ENCODE data around the gene NDUFS7. TPM values are rescaled to one million over a fixed set of nuclear protein-coding genes. Genes with fewer than 3 reads are reported as not detected.
A peak's percentile ranks its signal among the peaks of the same experiment; 100 is the strongest.

Gene NDUFS7
- total and polyA plus RNA-seq, 12 donors = 4.7 to 286 (median 148) TPM

GRCh38 chr19:1421958-1422305 lies 38.2 kb downstream of the NDUFS7 start:
- peaks cover 4 to 45% of the 10 kb centered on the region in 2 donors for H3K4me1 ChIP-seq (replicated peaks in 1 of 2)
- H3K36me3 ChIP-seq (replicated peaks in 1 of 2) = peaks cover 0 to 66% of the 10 kb centered on the region in 2 donors
- H3K27ac ChIP-seq = peak overlapping the region; percentile 50 to 86 (median 65)
- no peaks in the 10 kb centered on the region for H3K27me3 ChIP-seq
- DNase-seq = no peak
- no peak overlapping the region for H3K4me3 ChIP-seq
- 60 to 95% (median 70%) methylated on average over 1 to 22 of the region's 22 CpGs for WGBS, 4 donors
- TF ChIP-seq POLR2A (IDR thresholded peaks at IDR 0.05) = no peak
- TF ChIP-seq, protein P1, sequence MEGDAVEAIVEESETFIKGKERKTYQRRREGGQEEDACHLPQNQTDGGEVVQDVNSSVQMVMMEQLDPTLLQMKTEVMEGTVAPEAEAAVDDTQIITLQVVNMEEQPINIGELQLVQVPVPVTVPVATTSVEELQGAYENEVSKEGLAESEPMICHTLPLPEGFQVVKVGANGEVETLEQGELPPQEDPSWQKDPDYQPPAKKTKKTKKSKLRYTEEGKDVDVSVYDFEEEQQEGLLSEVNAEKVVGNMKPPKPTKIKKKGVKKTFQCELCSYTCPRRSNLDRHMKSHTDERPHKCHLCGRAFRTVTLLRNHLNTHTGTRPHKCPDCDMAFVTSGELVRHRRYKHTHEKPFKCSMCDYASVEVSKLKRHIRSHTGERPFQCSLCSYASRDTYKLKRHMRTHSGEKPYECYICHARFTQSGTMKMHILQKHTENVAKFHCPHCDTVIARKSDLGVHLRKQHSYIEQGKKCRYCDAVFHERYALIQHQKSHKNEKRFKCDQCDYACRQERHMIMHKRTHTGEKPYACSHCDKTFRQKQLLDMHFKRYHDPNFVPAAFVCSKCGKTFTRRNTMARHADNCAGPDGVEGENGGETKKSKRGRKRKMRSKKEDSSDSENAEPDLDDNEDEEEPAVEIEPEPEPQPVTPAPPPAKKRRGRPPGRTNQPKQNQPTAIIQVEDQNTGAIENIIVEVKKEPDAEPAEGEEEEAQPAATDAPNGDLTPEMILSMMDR (IDR thresholded peaks at IDR 0.05) = no peak
- intact Hi-C loops (cut with DNase I) = no loop called here
- no peaks in the 10 kb centered on the region for H3K9me3 ChIP-seq (replicated peaks in 1 of 3)

DNA sequence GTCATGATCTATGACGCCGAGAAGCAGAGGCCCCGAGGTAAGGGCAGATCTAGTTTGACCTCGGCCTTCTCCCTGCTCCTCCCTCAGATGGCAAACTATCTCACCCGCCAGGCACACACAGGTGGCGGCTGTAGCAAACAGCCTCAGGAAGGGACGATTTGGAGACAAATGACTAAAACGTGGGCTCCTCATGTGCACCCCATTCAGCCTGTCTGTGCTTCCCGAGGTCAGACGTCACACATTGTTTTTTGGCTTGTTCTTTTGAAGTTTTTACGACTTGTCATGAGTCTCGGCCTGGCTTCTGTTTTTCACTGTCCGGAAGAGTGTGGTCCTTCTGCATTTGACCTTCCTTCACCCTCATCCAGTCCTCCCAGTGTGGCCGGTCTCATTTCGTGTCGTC lies 38.7 kb downstream of the NDUFS7 start:
- WGBS, 4 donors = 33 to 38% (median 37%) methylated on average over 15 to 16 of the region's 16 CpGs
- H3K9me3 ChIP-seq (replicated peaks in 1 of 3) = no peaks in the 10 kb centered on the region

DNA sequence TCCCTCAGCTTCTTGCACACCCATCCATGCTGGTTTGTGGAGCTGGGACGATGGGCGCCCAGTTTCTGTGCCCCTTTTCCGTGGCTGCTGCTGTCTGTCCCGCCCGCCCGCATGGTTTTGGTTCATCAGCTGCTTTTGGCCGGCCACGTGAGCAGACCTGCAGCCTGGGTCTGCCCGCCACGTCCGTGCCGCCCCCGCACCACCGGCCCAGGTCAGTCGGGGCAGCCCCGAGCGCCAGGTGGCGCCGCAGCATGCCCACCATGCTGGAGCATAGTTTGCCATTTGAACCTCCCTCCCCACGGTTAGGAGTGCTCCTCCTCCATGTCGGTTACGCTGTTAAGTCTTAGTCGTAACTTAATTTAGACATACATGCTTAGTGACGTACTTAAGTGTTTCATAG lies 39.2 kb downstream of the NDUFS7 start:
- Histone ChIP-seq H3K4me3 (no peak overlapping the region), H3K4me1 (replicated peaks in 1 of 2) (peaks cover 0 to 35% of the 10 kb centered on the region in 2 donors), H3K27ac (peak overlapping the region; percentile 50 to 86 (median 65)), H3K9me3 (replicated peaks in 1 of 3) (no peaks in the 10 kb centered on the region), H3K27me3 (no peaks in the 10 kb centered on the region), H3K36me3 (replicated peaks in 1 of 2) (peaks cover 0 to 67% of the 10 kb centered on the region in 2 donors)
- TF ChIP-seq POLR2A (IDR thresholded peaks at IDR 0.05) = no peak
- TF ChIP-seq, protein P1 (IDR thresholded peaks at IDR 0.05) = no peak
- intact Hi-C loops (cut with DNase I) = no loop called here
- WGBS, 4 donors = 86 to 93% (median 89%) methylated on average over 10 to 24 of the region's 24 CpGs
- no peak for DNase-seq

More for the DNA sequence above, 38.7 kb downstream of the NDUFS7 start:
- Histone ChIP-seq H3K36me3 (replicated peaks in 1 of 2) (peaks cover 0 to 66% of the 10 kb centered on the region in 2 donors), H3K27me3 (no peaks in the 10 kb centered on the region), H3K4me3 (no peak overlapping the region), H3K27ac (peak overlapping the region; percentile 50 to 86 (median 65)), H3K4me1 (replicated peaks in 1 of 2) (peaks cover under 1 to 41% of the 10 kb centered on the region in 2 donors)
- DNase-seq = peak in 4 of 7 donors; percentile 68 to 81 (median 75)
- peak in 1 of 2 donors; percentile 22 for TF ChIP-seq POLR2A (IDR thresholded peaks at IDR 0.05)
- TF ChIP-seq, protein P1 (IDR thresholded peaks at IDR 0.05) = no peak
- intact Hi-C loops (cut with DNase I) = no loop called here

DNA sequence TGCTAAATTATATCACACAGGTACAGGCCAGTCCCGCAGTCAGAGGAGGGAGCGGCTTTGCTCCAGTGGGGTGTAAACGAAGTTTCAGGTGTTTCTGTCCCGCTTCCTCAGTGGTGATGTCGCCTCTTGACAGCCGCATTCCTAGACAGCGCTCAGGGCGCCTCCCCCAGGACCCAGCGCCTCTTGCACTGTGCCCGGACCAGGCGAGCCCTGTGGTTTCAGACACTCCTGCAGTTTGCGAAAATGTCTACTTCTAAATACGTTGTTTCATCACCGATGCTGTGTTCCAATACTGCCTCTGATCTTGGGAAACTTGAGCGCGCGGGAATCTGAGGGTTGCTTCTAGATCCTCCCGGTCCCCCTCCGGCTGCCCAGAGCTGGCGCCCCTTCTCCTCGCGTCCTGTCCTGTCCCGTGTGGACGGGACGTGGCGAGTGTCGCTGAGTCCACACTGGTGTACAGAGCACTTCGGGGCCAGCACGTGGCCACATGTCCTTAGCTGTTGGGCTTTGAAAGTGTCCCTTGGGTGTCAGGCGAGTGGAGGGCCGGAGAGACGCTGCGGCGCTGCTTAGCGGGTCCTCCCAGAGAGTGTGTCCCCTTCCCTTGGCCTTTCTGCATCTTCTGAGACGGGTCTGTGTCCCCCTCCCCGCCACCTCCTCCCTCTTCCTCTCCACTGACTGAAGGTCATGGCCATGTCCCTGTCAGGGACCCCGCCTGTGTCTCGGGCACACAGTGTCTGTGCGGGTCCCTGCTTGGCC lies 39.9 kb downstream of the NDUFS7 start:
- TF ChIP-seq, protein P1 (IDR thresholded peaks at IDR 0.05) = no peak
- no peak for TF ChIP-seq POLR2A (IDR thresholded peaks at IDR 0.05)
- Histone ChIP-seq H3K27me3 (no peaks in the 10 kb centered on the region), H3K4me3 (no peak overlapping the region), H3K4me1 (replicated peaks in 1 of 2) (peaks cover under 1 to 29% of the 10 kb centered on the region in 2 donors), H3K36me3 (replicated peaks in 1 of 2) (peaks cover 0 to 73% of the 10 kb centered on the region in 2 donors), H3K9me3 (replicated peaks in 1 of 3) (no peaks in the 10 kb centered on the region), H3K27ac (peak overlapping the region in 1 of 5 donors; percentile 55)
- no peak for DNase-seq
- intact Hi-C loops (cut with DNase I) = no loop called here
- WGBS, 4 donors = 84 to 89% (median 87%) methylated on average over 27 to 40 of the region's 40 CpGs
